GM19324 (cell line): ENCODE measurements around the gene DEK.
"Not testable (repeated sequence)": the region's sequence is repeated elsewhere in the genome, so short reads cannot be mapped to it uniquely, and the experiment has no call there.

Experiments
- ATAC-seq: cut with Tn5 transposase; IDR thresholded peaks from one replicate; pipeline ENCODE4 v1.9.1; 2021; ENCODE audit warnings: mild to moderate bottlenecking, moderate library complexity; ENCODE audit not compliant: unreplicated experiment, low FRiP score

The DEK gene

GRCh38 chr6:18241208-18242038, 22.9 kb downstream of the DEK start:
- ATAC-seq: no peak

GRCh38 chr6:18240230-18240629, 24.1 kb downstream of the DEK start:
- no peak for ATAC-seq

- ATAC-seq: no peak
These were observed 27.2 kb downstream of the DEK start for GRCh38 chr6:18237167-18237566.

- no peak for ATAC-seq
These were observed 28.8 kb downstream of the DEK start for GRCh38 chr6:18235524-18235923.

GRCh38 chr6:18234564-18234963, 29.8 kb downstream of the DEK start:
- no peak for ATAC-seq

- ATAC-seq: not testable (repeated sequence)
These were observed 30.6 kb downstream of the DEK start for GRCh38 chr6:18233770-18234169.

- not testable (repeated sequence) for ATAC-seq
These were observed 32.5 kb downstream of the DEK start for GRCh38 chr6:18231856-18232255.

- not testable (repeated sequence) for ATAC-seq
These were observed 35.7 kb downstream of the DEK start for GRCh38 chr6:18228590-18228989.

- not testable (repeated sequence) for ATAC-seq
These were observed 37.2 kb downstream of the DEK start for GRCh38 chr6:18227166-18227565.

GRCh38 chr6:18226451-18227105, 37.8 kb downstream of the DEK start:
- not testable (repeated sequence) for ATAC-seq

GRCh38 chr6:18221288-18221615, 43.1 kb downstream of the DEK start:
- ATAC-seq: no peak

GRCh38 chr6:18219591-18219990, 44.7 kb downstream of the DEK start:
- ATAC-seq: no peak

GRCh38 chr6:18218233-18218632, 46.1 kb downstream of the DEK start:
- ATAC-seq: no peak

- ATAC-seq: no peak
These were observed 47.9 kb downstream of the DEK start for GRCh38 chr6:18216411-18216810.

- ATAC-seq: no peak
These were observed 48.9 kb downstream of the DEK start for GRCh38 chr6:18215436-18215835.

- ATAC-seq: no peak
These were observed 50.3 kb downstream of the DEK start for GRCh38 chr6:18214003-18214402.

- ATAC-seq: no peak
These were observed 50.9 kb downstream of the DEK start for GRCh38 chr6:18213439-18213838.

- ATAC-seq: no peak
These were observed 52.1 kb downstream of the DEK start for GRCh38 chr6:18212231-18212630.

GRCh38 chr6:18211338-18211737, 53.0 kb downstream of the DEK start:
- peak; percentile 91 for ATAC-seq

GRCh38 chr6:18210707-18211106, 53.6 kb downstream of the DEK start:
- ATAC-seq: no peak

- no peak for ATAC-seq
These were observed 54.7 kb downstream of the DEK start for GRCh38 chr6:18209539-18210197.

GRCh38 chr6:18208778-18209177, 55.6 kb downstream of the DEK start:
- not testable (repeated sequence) for ATAC-seq
